GM21447 (cell line): ENCODE results near the gene KCNMA1.

Experiments
- ATAC-seq: cut with Tn5 transposase; IDR thresholded peaks from one replicate; pipeline ENCODE4 v1.9.1; 2021; ENCODE audit not compliant: unreplicated experiment

Gene KCNMA1

DNA sequence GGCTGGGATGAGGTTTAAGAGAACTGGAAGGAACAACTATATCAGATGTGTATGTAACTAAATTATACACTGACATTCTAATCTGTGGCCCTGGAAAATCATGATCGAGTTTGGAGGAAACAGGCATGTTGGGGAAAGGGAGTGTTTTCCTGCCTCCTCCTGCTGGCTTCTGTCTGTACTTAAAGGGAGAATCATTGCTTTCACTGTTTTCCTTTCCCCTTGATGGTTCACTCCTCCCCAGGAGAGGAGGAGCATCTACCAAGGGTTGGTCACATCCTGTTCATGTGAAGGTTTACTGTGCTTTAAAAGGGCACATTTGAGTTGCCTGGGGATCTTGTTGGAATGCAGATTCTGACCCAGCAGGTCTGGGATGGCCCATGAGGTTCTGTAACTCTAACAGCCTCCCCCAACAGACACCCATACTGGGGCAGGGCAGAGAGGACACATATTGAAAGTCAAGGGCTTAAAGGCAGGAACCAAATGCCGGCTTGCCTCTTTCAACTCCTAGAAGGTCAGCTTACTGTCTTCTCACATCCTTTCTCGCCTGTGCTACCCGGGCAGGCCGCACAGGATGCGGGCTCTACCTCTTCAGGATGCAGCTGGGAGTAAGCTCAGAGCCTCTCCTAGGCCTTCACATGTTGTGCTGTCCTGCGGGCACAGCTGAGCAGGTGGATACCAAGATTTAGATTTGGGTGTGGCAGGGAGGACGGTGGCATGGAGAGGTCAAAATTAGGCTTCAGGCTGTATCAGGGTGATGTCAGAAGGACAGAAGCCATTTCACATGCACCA is 694.8 kb downstream of the KCNMA1 start:
- no peak for ATAC-seq

DNA sequence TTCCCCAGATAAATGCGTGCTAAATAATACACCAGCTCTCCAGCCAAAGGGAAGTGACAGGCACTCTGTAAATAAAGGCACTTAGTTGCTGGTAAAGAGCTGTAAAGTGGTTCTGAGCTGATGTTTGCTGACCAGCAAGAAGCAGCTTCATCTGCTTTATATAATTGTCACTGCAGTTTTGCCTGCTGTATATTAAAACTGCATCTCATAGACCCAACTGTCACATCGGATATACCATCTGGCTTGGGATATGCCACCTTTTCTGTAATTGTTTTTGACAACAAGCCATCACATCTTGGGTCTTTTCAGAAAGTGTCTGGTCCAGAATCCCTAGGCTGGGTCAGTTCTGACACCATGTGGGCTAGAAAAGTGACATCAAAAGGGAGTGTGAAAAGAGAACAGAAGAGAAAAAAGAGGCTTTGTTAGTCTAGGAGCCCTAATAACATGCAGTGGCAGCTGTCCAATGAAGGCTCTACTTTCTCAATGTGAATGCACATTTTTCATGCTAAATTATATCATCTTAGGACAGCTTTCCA is 697.6 kb downstream of the KCNMA1 start:
- ATAC-seq, result no peak

DNA sequence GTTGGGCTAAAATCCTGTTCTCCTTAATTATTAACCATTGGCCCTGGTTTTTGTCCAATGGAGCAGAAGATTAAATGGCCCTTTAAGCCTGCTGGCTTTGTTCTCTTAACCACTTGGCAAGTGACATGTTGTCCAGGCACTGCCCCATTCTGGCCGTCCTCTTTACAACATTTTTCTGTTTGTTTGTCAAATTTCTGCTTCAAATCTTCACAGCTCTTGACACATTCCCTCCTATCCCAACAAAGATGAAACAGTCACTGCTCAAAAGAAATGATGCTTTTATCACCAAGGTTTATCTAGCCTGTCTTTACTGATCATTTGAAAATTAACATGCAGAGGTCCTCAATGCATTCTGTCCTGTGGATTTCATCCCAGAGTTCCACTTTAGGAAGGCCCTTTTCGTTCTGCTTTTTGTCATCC is 700.4 kb downstream of the KCNMA1 start:
- ATAC-seq, result no peak

DNA sequence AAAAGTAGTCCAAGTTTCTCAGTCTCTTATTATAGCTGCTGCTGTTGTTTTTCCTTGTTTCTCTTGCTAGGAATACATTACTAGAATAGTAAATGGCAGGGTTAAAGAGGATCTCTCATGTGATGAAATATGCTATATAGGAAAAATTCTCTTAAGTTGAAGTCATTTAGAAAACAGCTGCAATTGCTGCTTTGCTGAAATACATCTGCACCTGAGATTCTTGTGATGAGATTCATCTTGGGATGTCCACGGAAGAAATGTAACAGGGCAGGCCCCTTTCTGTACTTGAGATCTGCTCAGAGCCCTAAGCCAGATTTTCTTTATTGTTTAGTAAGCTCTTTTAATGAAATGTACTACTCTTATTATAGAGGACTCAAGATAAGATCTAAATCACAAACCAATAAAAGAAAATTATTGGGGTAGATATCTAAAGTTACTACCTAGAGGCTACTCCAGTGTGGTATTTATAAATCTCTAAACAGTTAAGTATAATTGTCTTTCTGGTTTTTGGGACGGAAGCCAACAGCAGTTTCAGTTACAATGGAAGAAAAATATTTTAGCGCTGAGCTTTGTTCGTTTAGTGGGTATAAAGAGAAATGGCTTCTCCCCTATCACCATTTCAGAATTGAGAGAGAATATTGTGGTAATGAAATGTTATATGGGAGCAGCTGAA is 701.5 kb downstream of the KCNMA1 start:
- ATAC-seq, result no peak

DNA sequence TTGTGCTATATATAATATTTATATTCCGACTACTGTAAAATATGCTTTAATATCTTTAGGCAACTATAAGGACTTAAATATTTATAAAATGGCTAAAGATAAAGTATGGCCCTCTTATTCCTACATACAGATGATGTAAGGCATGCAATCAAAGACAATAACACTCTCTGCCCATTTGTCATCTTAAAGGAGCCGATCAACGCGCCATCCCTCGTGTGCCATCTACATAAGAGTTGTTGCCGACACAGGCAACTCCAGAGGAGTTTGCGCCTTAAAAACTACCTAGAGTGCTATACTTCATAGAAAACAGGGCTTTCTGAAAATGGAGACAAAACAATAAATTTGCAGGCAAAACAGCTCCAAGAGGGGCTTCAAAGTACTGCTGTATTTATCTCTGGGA is 709.0 kb downstream of the KCNMA1 start:
- ATAC-seq, result no peak

DNA sequence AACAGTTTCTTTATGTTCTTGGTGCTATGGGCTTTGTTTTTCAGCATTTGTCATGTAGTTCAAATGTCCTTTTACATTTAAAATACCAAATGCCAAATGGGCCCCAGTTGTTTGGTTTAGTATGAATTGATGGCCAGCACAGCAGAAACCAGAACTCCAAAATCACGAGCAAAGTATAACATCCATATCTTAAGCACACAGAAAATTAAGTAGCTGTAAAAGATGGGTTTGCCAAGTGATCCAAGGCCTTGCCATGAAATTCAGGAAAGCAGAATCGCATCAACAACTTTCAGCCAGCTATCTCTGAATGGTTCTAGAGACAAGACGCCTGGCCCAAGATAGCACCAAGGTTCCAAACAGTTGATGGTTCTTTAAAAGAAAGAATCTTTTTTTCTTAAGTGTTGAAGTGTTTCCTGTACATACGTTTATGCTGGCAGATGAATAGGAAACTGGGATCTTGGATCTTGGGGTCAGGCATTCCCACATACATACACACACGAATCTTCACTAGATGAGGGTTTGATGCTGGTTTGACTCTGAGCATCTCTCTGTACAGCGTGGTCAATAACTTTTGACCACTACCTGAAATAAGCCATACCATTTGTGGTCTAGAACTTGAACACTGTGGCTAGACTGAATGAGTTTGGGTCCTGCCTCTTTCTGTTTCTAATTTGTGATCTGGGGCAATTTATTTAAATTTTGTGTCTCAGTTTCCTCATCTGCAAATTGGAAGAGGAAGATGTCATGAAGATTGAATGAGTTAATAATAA is 711.8 kb downstream of the KCNMA1 start:
- no peak for ATAC-seq

DNA sequence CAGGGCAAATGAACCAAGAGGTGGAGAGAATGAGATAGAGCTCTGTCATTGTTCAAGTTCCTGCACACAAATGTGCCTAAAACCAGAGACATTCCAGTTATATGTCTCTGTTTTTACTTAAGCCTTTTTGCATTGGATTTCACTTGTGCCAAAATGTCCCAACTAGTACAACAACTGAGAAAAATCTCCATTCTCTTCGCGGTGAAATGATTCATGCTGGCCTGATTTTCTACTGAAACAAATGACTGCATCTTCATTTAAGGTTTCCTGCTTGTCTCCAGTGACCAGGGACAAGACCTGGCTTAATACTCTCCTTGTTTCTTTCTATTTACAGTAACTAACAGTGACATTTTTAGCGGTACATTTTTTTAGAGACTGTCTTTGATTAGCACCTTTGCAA is 714.9 kb downstream of the KCNMA1 start:
- ATAC-seq, result no peak

DNA sequence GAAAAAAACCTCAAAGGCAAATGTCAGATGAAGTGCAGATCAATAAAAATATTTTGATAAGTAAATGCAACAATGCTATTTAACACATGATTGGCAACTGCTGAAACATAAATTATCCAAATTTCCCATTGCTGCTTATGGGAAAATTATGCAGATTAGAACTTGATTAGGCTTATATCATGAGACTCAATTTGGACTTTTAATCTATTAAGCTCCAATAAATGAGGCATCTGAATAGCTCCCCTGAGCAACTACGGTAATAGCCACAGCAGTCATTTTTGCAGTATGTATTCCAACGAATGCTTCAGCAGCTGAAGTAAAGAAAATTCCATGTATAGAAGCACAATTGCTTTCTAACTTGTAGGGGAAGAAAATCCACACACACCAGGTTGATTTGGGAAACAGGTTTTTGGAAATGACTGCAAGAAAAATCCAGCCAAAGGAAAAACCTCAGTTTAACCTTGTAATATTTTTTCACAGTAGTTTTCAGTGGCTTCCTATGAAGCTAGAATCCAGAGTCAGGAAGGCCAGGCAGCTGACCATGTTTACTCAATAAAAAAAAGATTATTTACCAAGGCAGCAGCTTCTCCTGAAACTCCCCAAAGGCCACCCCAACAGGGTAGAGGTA is 716.1 kb downstream of the KCNMA1 start:
- ATAC-seq, result no peak

DNA sequence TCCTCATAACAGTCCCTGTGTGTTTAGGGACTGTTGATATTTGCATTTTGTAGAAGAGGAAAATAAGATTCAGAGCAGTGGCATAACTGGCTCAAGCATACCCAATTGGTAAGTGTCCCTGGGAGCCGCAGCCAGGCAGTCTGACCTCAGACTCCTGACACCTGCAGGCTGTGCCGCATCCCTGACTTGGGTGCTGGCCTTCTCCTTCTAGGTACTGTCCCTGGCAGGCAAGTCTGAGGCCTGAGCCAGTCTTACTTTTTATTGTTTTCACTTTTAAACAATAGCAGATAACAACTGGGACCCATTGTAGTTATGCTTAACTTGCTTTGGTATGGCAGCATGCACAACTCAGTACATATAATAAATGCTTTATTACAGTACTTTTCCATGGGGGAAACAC is 717.0 kb downstream of the KCNMA1 start:
- no peak for ATAC-seq

DNA sequence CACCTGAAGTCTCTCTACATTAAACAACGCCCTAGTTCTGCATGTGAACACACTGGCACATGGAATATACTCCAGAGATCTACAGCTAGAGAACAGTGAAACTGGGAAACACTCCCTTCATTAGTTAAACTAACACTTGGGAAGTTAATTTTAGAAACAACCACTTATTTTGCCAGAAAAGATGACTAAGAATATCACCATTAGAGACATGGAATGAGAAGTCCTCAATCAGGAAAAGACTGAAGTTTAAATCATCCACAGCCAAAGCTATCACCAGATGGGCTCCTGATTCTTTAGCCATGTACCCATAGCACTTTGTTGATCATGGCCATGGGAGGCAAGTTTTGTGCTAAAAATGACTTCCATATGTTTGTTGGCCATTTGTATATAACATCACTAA is 719.5 kb downstream of the KCNMA1 start:
- no peak for ATAC-seq

DNA sequence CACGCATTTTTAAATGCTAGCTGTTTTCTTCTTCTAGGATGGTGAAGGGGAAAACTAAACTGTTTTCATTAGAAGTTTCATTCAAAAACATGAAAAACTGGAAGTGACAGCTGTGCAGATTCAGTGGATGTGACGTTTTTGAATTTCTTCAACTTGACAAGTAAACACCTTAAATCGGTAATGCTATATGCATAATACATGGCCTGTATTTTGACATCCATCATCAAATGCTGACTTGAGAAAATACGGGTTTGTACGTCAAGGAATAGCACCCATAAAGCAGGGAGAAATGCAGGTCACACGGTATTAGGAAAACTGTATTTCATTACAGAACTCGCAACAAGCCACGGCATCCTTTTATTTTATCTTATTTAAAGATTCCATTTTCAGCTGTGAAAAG is 720.5 kb downstream of the KCNMA1 start:
- no peak for ATAC-seq

DNA sequence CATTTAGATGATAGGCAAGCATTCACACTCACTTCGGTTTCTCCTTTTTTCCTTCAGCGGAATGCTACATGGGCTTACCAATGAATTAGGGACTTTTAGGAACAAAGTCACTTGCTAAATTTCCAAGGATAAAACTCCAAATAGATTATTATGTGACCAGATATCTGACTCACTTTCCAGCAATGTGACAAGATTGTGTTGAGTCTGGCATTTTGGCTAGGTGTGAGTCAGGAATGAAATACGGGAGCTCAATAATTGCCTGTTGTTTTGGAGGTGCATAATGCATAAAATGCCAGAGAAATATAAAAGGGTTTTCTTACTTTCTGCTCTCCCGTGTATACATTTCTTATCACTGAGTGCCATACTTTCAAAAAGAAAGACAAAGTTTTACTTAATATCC is 721.1 kb downstream of the KCNMA1 start:
- no peak for ATAC-seq

DNA sequence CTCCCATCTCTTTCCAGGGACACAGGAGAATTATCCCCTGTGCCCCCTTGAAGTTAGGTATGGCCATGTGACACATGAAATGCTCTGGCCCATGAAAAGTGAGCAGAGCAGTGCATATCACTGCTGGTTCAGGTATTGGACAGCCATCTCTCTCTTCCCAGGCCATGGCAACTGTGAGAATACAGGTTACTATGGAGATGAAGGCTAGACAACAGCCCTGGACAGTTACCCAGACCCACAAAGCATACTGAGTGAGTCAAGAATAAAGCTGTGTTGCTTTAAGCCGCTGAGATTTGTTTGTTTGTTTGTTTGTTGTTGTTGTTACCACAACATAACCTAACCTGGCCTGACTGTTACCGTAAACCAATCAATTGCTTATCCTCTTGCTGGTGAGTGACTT is 722.3 kb downstream of the KCNMA1 start:
- ATAC-seq, result no peak

DNA sequence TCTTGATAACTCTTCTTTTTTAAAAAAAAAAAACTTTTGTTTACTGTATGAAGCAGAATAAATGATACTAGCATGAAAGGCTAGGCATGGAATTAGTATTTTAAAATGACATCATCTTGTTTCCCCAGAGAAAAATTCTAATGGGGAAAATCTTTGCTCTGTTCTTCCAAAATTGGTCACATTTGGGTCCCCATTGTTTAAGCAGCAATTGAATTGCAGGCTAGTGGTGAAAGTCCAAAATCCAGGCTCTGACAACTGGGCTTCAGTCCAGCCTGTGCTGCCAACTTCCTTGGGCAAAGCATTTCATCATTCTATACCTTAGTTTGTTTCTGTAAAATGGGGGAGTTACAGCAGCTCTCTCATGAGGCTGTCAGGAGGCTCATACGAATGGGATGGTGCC is 726.4 kb downstream of the KCNMA1 start:
- ATAC-seq, result no peak

DNA sequence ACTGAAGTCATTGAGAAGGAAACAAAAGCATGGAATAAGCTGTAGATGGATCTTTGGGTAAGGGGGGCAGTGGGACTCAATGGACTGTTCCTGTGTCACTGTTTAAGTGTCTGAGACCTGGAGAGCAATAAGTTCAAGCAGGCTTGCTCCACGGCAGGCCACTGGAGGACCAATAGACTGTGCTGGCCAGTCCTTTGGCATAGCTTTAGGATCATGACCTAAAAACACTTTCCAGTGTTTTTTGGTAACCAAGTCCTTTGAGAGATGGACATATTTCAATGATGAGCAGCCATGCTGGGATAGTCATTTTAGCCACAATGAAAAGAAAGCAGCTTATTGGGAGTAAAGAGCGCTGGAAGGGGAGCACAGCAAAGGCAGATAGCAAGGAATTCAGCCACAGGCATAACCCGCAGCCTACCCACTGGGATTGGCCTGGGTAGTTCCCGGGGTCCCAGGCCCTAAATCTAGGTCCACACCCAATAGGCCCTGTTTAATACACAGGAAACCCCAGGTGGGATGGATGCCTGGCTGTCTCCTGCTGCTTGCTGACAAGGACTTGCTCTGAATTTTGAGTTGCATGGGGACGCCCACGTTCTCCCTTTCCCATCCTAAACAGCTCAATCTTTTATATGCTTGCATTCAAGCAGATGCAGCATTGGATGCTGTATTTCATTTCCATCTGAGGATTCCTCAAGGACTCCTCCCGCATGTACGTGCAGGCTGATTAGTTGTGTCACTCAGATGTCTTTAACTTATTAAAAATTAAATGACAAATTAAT is 727.2 kb downstream of the KCNMA1 start:
- ATAC-seq, result no peak

DNA sequence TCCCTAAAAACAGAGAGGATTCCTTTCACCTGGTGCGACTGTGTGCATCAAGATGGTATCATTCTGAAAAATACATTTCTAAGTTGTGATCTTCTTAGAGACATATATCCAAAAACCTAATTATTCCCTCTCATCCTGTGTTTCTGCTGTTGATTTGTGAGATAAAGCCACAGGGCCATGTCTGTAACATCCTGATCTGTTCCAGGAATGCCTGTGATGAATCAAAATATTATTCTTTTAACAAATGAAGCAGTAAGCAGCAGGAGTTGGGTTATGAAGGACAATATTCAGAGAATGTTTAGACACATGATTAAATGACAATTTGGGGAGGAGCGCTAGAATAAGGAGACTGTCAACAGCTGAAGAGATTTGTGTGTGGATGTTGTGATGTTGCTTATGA is 731.4 kb downstream of the KCNMA1 start:
- ATAC-seq, result no peak

DNA sequence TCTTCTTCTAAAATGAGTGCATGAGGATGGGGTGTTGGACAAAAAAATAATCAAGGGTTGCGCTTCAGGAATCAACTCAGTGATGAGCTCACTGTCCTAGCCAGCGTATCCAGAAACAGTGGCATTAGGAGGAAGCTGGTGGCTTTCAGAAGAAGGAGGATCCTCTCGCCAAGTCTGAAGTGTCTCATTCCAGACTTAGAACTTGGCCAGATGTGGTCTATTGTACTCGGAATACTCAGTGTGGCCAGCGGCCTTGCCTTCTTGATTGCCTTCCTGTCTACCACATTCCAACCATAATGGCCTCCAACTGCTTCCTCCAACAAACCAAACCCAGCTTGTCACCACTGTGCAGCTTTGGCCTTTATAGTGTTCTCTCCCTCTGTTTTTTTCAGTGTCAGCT is 732.4 kb downstream of the KCNMA1 start:
- no peak for ATAC-seq

DNA sequence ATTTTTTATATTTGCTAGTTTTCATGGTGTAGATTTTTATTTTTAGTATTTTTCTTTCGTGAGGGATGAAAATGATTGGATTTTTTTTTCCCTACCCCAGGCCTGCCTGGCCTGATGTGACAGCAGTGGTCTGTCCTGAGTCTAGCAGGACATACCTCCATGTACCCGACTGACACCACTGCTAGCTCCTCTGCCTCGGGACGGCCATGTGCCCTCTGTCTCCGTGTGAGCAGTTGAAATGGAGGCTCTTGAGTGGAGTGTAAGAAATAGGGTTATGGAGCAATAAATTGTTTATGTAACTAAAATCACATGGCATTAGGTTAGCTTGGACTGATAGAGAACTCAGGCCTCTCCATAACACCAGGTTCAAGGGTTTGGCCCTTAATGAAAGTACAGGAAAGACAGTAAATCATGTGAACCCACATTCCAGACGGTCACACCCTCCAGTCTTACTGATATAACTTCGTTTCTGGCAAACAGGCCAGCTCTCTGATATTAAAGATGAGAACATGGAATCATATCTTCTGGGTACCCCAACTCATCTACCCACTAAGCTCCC is 734.1 kb downstream of the KCNMA1 start:
- no peak for ATAC-seq

DNA sequence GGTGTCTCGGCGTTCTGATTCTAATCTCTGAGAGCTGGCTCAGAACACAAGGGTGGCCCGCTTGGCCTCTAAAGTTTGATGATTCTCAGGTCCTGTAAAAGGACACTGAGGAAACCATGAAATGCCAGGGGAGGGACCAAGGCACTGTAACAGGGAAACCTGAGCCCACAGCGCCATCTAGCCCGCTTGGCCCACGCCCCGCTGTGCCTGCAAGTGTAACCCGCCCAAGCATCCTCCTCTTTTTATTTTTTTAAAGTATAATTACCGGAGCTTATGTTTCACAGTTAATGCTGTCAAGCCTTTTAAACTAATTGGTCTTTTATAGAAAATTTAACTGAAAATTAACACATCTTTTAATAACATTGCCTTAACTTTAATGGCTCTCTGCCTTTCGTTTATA is 734.7 kb downstream of the KCNMA1 start:
- ATAC-seq, result no peak

DNA sequence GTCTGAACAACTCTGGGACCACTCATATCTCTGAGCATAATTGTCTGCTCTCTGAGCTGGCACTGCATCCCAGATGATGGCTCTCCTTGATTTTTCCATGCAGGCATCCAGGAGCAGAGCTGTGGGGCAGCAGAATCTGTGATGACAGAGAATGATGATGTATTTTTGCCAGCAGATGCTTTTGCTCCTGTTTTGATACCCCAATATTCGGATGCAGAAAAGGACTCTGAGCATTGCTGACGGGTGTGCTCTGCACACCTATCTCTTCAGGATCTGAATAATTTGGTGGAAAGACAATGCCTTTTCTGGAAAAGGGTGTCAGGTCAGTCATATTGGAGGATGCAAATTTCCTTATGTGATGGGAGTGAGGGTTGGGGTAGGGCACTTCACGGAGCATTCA is 735.9 kb downstream of the KCNMA1 start:
- ATAC-seq, result no peak
